NCI-H1930 (cell line): Measurements from ENCODE around the gene IL32.

Experiments used
- DNase-seq, 2 experiments: peaks; one replicate each; lab custom pipeline; 2025; lab: John Stamatoyannopoulos, UW

Gene IL32

DNA sequence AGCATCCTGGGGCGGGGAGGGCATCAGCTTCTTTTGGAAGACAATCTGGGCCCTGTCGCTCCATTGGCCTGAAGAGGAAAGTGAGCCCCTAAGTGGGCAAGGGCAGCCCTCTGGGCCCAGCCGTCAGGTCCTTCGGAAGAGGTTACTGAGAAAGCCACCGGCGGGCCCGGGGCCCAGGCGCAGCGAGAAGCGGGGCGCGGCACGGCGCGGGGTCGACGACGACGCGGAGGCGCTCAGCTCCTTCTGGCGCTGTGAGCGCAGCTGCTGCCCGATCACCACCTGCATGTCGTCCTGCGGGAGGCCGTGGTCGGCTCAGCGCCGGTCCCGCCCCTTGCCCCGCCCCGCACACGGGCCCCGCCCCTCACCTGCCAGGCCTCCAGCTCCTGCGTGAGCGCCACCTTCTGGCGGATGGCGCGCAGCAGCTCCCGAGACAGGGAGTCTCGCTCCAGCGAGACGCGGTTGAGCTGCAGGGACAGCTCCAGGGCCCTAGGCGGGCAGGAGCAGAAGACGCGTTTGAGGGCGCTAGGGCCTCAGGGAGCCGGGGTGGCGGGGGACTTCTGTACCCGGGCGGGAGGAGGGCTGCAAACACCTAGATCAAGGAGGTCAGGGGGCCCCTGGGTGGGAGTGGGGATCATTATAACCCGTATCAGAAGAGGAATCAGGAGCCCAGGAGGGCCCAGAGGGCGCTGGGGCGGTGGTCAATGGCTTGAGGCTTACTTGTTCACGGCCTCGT is 37.3 kb upstream of the IL32 start:
- DNase-seq, result peak; percentile 90 to 96

DNA sequence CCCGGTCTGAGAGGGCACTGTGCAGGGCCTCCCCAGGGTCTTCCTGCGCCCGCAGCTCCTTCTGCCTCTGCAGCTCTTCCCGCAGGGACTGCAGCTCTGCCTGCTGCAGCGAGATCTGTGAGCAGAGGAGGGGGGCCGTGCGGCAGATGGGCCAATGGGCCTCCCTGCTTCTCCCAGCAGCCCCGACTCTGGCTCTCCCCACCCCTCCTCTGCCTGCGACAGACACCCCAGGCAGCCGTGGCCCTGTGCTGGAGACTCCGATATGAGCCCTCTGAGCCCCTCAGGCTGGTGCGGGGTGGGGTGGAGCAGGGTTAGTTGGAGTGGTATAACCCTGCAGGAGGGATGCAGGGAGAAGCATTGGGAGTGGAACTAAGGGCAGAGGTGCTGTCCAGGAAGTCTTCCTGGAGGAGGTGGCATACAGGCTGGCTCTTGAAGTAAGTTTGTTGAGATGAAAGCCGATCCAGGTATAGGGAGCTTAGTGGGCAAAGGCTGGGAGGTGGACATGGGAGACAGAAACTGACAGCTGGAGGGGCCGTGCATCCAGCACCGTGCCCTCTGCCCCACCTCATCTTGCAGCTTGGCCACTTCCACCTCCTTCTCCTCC is 36.6 kb upstream of the IL32 start:
- DNase-seq, result no peak

DNA sequence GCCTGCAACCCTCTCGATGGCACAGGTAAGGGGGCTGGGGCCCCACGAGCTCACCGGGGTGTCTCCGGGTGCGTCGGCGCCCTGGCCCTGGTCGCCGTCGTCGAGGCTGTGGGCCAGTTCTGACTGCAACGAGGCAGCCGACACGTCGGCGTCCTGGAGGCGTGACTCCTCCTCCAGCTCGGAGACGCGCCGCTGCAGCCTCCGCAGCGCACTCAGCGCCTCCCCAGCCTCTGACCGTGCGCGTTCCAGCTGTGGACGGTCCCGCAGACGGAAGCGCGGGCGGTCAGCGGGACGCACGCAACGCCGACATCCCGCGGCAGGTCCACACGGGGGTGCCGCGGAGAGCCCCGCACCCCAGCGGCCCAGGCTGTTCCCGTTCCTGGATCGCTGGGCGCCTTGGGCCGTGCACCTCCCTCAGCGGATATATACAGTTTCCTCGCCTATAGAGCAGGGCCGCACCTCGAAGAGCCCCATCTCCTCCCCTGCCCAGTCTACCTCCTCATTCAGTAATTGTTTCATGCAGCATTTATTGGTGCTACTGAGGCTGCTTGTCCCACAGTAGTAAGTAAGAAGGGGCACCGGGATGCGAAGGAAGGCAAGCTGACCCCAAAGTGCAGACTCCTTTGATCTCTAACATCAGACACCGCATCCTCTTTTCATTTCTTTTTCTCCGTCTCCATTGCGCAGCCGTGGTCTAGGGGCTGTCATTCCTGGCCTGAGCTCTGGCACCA is 35.8 kb upstream of the IL32 start:
- peak in 1 of 2 experiments; percentile 42 for DNase-seq

DNA sequence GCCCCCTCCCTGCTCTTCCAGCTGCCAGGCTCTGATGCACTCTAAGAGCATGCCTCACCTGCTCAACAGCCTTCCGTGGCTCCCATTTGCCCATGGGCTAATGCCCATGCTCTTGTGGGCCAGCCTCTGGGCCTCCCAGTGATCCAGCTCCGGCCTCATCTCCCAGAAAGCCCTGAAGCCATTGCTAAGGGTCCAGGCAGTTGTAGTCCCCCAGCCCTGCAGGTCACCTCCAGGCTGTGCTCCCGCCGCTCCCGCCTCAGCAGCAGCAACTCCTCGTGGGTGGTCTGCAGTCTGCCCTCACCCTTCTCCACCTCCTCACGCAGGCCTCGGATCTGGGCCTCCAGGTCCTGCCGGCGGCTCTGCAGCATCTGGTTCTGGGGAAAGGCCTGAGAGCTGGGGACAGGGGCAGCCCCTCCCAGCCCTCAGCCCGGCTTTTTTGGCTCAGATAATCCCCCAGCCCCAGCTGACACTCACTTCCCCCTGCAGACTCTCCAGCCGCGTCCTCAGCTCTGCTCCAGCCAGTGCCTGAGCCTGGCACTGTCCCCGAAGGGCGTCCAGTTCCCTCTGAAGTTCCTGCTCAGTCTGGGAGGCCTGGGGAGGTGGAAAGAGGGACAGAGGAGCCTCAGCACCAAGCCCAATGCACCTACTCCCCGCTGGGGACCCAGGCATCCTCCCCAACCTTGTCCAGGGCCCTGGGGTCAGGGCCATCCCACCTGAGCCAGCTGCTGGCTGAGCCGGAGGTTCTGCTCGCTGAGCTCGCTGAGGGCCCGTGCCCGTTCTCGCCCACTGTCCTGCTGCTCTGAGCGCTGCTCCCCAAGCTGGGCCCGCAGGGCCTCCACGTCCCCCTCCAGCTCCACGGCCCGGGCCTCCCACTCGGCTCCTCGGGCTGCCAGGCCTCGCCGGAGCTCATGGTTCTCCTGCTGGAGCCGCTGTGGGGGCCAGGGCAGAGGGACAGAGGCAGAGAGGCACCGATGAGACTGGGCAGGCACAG is 34.9 kb upstream of the IL32 start:
- no peak for DNase-seq

DNA sequence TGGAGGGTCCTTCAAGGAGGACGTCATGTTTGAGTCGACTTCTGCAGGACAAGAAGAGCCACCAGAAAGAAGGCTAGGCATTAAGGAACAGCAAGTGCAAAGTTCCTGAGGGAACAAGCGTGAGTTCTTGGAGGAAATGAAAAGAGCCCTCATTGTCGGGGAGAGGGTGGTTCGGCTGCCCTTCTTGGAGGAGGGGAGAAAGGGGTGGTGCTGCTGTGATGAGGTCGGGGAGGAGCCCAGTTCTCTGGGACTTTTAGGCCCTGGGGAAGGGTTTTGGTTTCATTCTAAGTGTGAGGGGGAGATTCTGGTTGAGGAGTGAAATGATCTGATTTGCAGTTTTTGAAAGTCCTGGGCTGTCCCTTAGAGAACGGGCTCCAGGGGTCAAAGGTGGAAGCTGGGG is 32.8 kb upstream of the IL32 start:
- no peak for DNase-seq

DNA sequence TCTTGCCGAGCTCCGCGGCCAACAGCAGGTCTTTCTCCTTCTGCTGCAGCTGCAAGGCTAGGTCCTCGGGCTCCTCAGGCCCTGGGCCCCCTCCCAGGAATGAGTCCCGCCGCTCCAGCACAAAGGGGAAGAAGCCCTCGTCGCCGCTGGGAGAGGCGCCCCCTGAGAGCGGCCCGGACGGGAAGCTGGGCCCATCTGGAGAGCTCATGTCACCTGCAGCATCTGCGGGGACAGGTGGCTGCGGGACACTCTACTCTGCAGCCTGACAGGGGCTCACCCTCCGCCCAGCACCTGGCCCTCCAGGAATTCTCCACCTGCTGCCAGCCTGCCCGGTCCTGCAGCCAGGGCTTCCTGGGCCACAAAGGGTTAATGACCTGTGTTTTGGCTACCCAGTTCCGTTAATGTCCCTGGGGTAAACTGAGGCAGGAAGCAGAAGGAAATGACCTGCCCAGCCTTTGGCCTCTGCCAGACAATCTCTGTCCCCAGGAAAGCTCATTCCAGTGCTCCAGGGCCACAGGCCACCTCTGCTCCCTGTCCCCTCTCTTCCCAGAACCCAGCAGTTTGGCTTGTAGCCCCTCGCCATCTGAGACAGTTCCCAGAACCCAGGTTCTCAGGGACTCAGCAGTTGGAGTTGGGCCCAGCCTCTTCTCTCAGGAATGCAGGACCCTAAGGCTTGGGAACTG is 30.0 kb upstream of the IL32 start:
- no peak for DNase-seq

DNA sequence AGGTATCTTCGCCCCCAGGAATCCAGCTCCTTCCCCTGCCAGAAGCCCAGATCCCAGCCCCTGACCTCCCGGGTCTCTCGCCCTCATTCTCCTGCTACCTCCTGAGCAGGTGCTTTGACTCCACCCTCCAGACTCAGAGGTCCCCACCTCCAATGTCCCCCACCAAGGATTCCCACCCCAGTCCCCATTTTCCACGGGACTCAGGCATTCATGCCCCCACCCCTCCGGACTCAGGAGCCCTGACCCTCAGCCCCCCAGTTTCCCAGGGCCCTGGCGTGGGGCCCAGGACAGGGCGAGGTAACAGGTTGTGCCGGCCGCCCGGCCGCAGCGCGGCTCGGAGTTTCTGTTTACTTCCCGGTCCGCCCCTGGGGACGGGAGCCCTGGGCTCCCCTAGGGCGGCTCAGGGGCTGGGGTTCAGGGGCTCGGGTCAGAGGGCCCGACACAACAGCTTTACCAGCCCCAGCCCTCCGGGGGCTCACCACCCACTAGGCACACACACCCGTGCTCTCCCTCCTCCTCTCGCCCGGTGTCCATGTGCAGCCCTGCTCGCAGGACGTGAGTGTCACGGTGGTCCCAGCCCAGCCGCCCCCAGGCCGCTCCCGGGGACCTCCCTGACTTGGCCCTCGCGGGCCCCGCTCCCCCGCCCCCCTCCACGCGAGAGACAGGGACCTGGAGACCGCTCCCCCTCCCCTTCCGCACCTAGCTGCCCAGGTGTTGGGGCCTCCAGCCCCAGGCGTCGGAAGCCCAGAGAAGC is 29.3 kb upstream of the IL32 start:
- no peak for DNase-seq

DNA sequence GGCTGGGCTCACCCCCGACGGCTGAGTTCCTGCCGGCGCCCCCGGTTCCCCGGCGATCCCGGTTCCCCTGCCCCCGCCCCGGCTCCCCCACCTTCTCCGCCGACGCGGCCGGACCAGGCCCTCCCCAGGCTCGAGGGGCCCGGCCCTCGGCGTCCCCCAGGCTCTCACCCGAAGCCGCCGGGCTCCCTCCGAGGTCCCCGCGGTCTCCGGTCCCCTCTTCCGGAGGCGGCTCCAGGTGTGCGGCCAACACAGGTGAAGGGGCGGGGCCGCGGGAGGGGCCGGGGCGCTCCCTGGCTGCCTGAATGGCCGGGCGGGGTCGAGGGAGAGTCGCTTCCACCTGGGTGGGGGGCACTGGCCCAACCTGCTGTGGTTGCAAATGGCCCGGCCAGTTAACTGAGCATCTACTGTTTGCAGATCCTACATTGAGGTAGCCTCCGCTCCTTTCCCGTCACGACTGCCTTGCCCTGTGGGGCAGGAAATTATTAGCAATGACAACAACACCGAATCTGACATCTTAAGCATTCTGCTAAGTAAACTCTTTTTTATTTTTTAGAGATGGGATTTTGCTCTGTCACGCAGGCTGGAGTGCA is 28.6 kb upstream of the IL32 start, which contains the start of gene BICDL2:
BICDL2 (minus strand) TSS at position 219 of the 590 bp plus-strand sequence. CDS start 1,448 bp downstream, outside the sequence.
- DNase-seq, result no peak

DNA sequence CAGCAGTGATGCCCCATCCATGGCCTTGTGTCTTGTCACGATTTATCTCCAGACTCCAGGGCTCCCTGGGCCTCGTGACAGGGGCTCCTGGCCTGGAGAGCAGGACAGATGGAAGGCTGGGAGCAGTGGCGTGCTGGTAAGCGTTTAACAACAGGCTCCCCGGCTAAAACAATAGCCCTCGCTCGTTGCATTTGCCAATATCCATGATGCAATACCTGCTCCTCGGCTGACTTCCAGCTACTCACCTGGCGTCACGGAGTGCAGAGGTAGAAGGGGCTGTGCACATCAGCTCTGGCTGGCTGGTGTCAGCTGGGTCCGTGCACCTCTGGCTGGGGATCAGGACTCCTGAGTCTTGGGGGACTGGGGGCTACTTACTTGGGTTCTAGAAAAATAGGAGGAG is 27.2 kb upstream of the IL32 start:
- DNase-seq, result no peak

DNA sequence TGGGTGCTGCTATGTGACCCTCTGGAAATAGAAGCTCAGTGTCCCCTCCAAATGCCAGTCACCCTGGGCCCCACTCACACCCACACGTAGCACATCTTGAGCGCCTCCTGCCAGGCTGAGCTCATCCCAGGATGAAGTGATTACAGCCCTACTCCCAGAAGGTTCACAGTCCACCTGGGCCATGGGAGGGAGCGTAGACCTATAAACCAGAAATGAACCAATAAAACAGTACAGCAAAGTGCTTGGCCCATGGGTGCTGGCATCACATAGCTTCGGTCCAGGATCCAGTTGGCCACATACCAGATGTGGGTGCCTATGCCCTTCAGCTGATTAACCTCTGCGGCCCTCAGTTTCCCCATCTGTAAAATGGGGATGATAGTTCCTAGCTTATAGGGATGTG is 26.5 kb upstream of the IL32 start:
- DNase-seq, result no peak

DNA sequence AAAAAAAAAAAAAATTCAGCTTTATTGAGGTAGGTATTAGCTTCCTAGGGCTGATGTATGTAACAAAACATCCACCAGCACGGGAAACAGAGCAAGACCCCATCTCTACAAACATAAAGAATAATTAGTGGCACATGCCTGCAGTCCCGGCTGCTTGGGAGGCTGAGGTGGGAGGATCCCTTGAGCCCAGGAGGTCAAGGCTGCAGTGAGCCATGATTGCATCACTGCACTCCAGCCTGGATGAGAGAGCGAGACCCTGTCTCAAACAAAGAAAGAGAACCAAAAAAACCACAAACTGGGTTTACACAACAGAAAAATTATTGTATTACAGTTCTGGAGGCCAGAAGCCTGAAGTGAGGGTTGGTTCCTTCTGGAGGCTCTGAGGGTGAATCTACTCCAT is 23.1 kb upstream of the IL32 start:
- DNase-seq, result no peak

DNA sequence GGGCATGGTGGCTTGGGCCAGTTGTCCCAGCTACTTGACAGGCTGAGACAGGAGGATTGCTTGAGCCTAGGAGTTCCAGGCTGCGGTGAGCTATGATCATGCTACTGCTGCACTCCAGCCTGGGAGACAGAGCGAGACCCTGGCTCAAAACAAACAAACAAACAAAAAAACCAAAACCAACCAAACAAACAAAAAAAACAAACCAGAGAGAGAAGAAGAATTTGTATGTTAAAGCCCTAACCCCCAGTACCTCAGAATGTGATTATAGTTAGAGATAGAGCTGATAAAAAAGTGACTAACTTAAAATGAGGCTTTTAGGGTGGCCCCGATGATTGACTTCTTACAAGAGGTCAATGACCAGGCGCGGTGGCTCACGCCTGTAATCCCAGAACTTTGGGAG is 20.7 kb upstream of the IL32 start:
- no peak for DNase-seq

DNA sequence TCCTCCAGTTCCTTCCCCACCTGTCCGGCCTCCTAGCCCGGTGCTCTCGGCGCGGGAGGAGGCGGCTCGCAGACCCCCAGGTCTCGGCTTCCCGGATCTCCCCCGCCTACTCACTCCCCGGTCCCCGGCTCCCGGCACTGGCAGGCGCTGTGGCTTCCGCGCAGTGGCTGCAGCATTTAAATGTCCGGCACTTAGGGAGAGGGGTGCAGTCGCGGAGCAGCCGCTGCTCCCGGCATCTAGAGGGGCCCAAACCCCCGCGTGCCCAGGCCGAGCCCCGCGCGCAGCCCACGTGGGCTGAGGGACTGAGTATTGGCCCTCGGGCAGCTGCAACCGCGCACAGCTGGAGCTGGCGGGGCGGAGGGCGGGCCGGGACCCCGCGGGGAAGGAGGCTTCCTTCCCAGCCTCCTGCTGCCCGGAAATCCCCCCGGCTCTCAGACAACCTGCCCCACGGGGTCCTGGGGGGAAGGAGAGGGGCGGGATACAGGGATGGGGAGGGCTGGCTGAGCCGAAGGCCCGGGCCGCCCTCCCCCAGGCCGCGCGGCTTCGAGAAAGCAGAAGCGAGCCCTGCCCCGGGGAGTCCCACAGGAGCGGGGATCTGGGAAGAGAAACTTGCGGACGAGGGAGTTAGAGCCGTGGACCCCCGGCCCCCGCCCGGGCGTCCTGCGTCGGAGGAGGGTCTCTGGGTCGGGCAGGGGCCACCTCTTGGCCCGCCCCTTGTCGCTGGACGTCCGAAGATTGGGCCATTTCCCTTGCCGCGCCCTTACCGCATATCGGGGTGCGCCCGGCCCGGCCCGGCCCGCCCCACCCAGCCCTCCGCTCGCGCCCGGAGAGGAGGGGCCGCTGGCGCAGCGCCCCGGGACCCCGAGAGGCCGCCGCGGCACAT is 19.4 kb upstream of the IL32 start, which contains the start of gene MMP25:
MMP25 (plus strand) TSS at position 804 of the 883 bp plus-strand sequence. CDS start 357 bp downstream, outside the sequence.
- no peak for DNase-seq

DNA sequence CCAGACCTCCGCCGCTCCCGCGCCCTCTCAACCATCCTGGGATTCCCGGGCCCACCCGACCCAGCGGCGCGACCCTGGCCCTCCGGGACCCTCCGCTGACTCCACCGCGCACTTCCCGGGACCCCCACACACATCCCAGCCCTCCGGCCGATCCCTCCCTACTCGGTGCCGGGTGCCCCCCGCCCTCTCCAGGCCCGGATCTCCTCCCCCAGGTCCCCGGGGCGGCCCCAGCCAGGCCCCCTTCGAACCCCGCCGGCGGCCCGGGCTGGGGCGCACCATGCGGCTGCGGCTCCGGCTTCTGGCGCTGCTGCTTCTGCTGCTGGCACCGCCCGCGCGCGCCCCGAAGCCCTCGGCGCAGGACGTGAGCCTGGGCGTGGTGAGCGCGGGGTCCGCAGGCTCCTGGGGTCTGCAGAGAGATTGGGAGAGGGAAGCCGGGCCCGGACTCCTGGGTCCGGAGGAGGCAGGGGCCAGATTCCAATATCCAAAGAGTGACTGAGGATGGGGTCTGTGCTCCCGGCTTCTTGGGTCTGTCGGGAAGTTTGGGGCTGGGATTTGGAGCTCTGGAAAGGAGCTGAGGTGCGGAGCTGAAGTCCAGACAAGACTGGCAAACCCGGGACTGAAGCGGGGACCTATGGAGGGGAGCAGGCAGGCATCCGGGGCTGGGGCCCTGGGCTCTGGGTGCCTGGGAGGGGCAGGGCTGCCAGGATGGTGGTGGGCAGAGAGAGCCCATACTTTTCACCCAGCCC is 18.6 kb upstream of the IL32 start:
- DNase-seq, result no peak

DNA sequence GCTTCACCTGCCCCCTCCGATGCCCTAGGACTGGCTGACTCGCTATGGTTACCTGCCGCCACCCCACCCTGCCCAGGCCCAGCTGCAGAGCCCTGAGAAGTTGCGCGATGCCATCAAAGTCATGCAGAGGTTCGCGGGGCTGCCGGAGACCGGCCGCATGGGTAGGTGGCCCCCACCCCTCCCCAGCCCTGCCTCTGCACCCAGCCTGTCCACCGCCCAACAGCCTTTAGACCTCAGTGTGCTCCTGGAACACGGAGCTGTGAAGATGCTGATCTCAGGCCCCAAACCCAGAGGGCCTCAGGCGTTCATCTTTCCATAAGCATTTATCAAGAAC is 18.1 kb upstream of the IL32 start:
- DNase-seq, result no peak

DNA sequence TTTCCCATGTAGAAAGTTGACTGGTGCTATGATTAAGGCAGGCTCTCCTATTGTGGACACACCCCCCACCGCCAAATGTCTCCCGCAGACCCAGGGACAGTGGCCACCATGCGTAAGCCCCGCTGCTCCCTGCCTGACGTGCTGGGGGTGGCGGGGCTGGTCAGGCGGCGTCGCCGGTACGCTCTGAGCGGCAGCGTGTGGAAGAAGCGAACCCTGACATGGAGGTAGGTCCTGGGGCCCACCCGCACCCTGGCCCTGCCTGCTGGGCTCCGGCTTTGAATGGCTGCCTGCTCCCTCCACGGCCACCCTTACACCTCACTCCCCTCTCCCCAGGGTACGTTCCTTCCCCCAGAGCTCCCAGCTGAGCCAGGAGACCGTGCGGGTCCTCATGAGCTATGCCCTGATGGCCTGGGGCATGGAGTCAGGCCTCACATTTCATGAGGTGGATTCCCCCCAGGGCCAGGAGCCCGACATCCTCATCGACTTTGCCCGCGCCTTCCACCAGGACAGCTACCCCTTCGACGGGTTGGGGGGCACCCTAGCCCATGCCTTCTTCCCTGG is 15.4 kb upstream of the IL32 start:
- DNase-seq, result no peak

DNA sequence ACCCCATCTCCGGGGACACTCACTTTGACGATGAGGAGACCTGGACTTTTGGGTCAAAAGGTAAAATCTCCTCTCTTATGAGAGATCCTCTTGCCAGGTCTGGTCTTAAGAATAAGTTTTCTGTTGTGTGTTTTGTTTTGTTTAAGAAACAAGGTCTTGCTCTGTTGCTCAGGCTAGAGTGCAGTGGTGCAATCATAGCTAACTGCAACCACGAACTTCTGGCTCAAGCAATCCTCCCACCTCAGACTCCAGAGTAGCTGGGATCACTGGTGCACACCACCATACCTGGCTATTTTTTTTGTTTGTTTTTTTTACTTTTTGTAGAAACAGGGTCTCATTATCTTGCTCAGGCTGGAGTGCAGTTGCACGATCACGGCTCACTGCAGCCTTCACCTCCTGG is 15.0 kb upstream of the IL32 start:
- no peak for DNase-seq

DNA sequence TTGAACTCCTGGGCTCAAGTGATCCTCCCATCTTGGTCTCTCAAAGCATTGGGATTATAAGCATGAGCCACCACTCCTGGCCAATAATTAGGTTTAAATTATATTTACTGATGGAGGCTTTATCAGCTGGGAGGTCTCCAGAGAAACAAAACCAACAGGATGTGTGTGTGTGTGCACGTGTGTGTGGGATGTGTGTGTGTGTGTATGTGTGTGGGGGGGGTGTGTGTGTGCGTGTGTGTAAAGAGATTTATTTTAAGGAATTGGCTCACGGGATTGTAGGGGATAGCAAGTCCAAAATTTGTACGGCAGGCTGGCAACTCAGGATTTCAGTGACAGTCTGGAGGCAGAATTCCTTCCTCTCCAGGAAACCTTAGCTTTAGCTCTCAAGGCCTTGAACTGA is 14.4 kb upstream of the IL32 start:
- DNase-seq, result no peak
